Measurements from ENCODE around the gene DMBT1.

DNA sequence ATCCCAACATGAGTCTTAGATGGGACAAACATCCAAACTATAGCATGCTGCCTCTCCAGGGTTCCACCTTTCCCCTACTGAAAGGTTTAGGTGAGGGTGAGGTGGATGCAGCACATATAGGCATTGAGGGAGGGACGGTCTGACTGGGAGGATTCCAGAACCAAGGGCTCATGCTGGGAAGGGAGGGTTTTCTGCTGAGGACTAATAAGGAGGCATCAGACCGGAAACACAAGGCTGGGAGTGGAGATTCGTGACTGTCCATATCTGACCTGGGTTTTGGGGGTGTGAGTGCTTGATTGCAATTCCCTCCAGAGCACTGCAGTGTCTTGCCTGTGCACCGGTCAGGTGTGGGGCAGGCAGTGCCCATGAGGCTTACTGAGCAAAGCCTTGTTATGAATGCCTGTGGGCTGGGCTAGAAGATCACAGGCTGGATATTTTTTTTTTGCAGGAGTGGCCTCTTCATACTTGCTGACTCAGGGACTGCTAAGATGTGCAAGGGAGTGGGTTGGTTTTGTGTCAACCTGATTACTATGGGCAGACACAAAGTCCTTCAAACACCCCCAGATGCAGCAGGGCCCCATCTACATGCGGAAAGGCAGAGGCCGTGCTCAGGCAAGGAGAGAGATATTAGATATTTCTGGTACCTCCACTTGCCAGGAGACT, 26.7 kb downstream of the DMBT1 start:
- TF ChIP-seq, protein P1, sequence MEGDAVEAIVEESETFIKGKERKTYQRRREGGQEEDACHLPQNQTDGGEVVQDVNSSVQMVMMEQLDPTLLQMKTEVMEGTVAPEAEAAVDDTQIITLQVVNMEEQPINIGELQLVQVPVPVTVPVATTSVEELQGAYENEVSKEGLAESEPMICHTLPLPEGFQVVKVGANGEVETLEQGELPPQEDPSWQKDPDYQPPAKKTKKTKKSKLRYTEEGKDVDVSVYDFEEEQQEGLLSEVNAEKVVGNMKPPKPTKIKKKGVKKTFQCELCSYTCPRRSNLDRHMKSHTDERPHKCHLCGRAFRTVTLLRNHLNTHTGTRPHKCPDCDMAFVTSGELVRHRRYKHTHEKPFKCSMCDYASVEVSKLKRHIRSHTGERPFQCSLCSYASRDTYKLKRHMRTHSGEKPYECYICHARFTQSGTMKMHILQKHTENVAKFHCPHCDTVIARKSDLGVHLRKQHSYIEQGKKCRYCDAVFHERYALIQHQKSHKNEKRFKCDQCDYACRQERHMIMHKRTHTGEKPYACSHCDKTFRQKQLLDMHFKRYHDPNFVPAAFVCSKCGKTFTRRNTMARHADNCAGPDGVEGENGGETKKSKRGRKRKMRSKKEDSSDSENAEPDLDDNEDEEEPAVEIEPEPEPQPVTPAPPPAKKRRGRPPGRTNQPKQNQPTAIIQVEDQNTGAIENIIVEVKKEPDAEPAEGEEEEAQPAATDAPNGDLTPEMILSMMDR (IDR thresholded peaks at IDR 0.05), result no peak
- TF ChIP-seq POLR2A (IDR thresholded peaks at IDR 0.05), result no peak
